GM10266 (cell line): ENCODE data around the gene TTC7B.

Experiments
- DNase-seq: peaks from one replicate; pipeline ENCODE4 v3.0.0; 2012; ENCODE audit errors: extremely low spot score
- CTCF ChIP-seq: IDR thresholded peaks from 2 replicates; pipeline ENCODE4 v1.5.1; 2012; ENCODE audit warnings: mild to moderate bottlenecking, low read depth; ENCODE audit not compliant: control insufficient read depth, insufficient read depth; ENCODE audit errors: missing control alignments

The TTC7B gene

DNA sequence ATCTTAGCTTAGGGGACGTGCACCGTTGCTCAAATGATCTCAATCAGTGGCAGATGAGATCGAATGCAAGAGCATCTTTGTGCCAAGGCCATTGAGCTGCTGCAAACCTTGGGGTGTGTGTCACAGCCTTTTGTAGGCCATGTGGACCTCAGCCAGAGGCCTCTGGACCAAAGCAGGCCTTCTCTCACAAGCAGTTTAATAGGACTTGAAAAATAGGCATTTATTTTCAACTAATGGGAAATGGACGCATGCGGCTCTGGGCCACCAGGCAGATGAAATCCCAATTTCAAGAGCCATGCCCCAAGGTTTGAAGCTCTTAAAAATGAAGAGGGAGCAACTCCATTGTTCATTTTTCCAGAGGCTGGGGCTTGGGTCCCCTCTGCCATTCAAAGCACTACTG, 87.3 kb downstream of the TTC7B start:
- DNase-seq: no peak
- no peak for TF ChIP-seq CTCF

DNA sequence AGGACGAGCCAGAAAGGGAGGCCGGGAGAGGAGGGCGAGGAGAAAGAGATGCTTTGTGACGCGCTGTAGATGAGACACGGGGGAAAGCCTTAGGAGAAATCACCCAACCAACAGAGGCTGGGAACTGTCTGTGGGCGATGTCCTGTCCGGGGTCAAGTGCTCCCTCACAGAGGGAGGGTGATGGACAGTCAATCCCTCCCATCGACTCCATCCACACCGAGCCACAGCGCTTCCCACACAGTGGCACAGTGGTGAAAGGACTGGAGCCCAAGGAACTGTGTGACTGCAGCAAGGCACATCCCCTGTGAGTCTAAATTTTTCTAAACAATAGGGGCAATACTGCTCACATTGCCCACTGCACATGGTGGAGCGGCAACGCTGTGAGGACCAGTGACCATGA, 89.1 kb downstream of the TTC7B start:
- no peak for DNase-seq
- no peak for TF ChIP-seq CTCF

DNA sequence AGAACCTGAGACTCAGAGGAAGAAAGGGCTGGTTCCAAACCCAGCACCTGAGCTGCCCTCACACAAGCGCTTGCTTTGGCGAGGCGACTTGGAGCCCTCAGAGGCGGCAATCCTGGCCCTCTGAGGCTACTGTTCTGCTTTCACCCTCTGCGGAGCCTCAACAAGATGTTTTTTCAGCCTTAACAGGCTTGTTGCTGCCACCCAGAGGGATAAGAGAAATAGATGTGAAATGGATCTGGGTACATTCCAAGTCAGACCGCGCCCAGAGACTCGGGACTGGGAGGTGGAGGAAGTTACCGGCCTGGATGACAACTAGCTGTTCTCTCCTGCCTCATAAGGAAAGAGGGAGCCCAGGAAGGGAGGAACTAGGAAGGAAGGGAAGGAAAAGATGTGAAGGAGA, 89.6 kb downstream of the TTC7B start:
- DNase-seq: no peak
- TF ChIP-seq CTCF: no peak

DNA sequence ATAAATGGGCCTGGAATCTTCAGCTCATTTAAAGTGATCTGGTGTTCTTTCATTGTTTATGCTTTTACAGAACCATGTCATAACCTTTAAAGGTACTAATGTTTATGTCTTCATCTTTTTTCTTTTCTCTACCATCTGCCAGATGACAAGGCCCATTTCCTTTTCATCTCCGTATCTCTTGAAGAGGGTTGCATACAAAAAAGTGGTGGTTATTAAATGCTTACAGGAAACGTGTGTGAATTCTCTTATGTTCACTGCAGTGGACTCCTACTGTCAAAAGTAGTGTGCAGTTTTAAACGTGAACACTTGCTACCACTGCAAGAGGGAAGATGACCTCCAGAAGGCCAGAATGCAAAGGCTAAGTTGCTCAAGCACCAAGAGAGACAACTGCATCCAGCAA, 91.4 kb downstream of the TTC7B start:
- no peak for TF ChIP-seq CTCF
- DNase-seq: no peak

DNA sequence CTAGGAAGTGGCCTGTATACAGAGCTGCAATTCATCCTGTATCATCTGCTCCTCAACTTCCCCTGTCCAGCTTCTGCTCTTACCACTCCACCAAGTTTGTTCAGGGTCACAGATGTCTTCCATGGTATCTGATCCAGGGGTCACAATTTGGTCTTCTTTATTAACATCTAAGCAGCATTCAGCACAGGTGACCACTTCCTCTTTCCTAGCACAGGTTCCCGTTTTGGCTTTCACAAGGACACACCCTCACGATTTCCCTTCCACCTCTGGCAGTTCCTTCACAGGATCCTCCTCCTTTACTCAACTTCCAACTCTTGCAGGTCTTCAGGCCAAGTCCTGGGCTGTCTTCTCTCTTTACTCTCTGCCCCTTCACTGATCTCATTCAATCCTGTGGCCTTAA, 93.6 kb downstream of the TTC7B start:
- no peak for DNase-seq
- TF ChIP-seq CTCF: no peak

DNA sequence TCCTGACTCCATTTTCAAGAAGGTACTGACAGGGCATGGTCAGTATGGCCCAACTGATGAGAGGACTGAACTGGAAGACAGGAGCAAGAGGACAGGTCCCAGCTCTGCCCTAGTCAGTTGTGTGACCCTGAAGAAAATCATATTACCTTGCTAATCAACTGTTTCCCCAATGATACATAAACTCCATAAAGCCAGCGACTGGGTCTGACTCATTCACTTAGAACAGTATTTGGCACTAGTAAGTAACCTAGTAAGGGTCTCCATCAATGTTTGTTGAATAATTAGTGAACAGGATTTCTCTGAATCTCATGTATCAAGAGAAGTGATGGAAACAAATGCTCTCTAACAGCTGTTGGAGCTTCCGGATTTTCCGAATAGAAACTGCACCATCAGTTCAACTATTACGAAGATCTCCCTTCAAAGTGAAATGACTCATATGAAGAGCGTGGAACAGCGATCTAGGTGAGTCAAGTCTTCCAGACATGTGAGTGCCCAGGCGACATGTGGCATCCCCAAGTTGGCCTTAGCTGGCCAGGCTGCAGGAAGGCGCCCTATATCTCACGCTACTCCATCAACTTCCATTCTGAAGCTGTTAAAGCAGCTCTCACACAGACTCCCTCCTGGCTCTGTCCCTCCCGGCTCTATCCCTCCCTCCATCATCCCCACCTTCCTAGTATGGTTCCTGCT, 94.5 kb downstream of the TTC7B start:
- no peak for DNase-seq
- no peak for TF ChIP-seq CTCF

DNA sequence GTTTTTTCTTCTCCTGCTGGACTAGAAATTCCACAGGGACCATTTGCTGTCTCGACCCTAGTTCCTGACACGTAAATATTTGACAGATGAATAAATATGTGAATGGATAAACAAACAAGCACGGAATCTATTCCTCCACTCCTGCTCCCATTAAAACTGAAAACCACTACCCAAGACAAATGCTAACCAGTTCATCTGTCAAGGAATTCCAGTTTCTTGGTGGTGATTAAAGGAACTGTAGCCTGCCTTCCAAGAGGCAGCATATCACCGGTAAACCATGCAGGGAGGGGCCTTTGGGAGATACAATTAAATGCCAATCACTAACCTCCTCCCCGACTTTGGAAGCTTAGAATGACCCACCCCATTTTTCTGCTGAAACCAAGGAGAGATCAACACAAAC, 95.4 kb downstream of the TTC7B start:
- DNase-seq: no peak
- TF ChIP-seq CTCF: no peak
